Stimulated activated CD4-positive, alpha-beta T cell treated with anti-CD3 and anti-CD28 coated beads, Interleukin-4, amount 100 ng/mL, for 48 hours (primary cell): ENCODE data around the gene C4orf54.

Source experiments
- DNase-seq, 2 donors: peaks; one replicate each; pipeline ENCODE4 v3.0.0-alpha.2; 2020; ENCODE audit warnings: low read depth in 2 of 2

The C4orf54 gene

GRCh38 chr4:99657798-99658197, at the start of gene C4orf54:
Gene C4orf54, minus strand, starts transcription at chr4:99657828. Its CDS starts 3,180 bp downstream, at chr4:99654648.
- DNase-seq: no peak

GRCh38 chr4:99705891-99706290, 48.3 kb upstream of the C4orf54 start:
- DNase-seq: no peak

- no peak for DNase-seq
Observed at GRCh38 chr4:99696801-99697200, 39.2 kb upstream of the C4orf54 start.

- no peak for DNase-seq
Observed at GRCh38 chr4:99693140-99693539, 35.5 kb upstream of the C4orf54 start.

- DNase-seq: no peak
Observed at GRCh38 chr4:99690990-99691389, 33.4 kb upstream of the C4orf54 start.

- no peak for DNase-seq
Observed at GRCh38 chr4:99690472-99690871, 32.8 kb upstream of the C4orf54 start.

GRCh38 chr4:99687120-99687519, 29.5 kb upstream of the C4orf54 start:
- DNase-seq: no peak

- DNase-seq: no peak
Observed at GRCh38 chr4:99685234-99685633, 27.6 kb upstream of the C4orf54 start.

GRCh38 chr4:99683895-99684294, 26.3 kb upstream of the C4orf54 start:
- DNase-seq: no peak

- DNase-seq: no peak
Observed at GRCh38 chr4:99679976-99680375, 22.3 kb upstream of the C4orf54 start.

- no peak for DNase-seq
Observed at GRCh38 chr4:99679204-99679603, 21.6 kb upstream of the C4orf54 start.

GRCh38 chr4:99677161-99677560, 19.5 kb upstream of the C4orf54 start:
- DNase-seq: no peak

GRCh38 chr4:99670409-99671073, 12.9 kb upstream of the C4orf54 start:
- DNase-seq: no peak

GRCh38 chr4:99669084-99669483, 11.5 kb upstream of the C4orf54 start:
- DNase-seq: no peak

GRCh38 chr4:99668472-99668871, 10.8 kb upstream of the C4orf54 start:
- DNase-seq: no peak

- DNase-seq: no peak
Observed at GRCh38 chr4:99665983-99666382, 8.4 kb upstream of the C4orf54 start.

- DNase-seq: no peak
Observed at GRCh38 chr4:99664716-99665115, 7.1 kb upstream of the C4orf54 start.

GRCh38 chr4:99661907-99662306, 4.3 kb upstream of the C4orf54 start:
- DNase-seq: no peak

- no peak for DNase-seq
Observed at GRCh38 chr4:99658666-99659065, 1.0 kb upstream of the C4orf54 start.

GRCh38 chr4:99655308-99656081, 2.1 kb downstream of the C4orf54 start:
- no peak for DNase-seq

GRCh38 chr4:99654361-99654761, 3.3 kb downstream of the C4orf54 start:
- DNase-seq: no peak

- no peak for DNase-seq
Observed at GRCh38 chr4:99653916-99654315, 3.7 kb downstream of the C4orf54 start.
